GM12878 (cell line): ENCODE data around the gene KIF17. TPM values are rescaled to one million over a fixed set of nuclear protein-coding genes. Genes with fewer than 3 reads are reported as not detected.

Source experiments
- ATAC-seq: fragments of 200-7000 bp; cut with Tn5 transposase; 3 replicates; pipeline ENCODE4 v1.9.1; 2020; ENCODE audit warnings: mild to moderate bottlenecking, moderate library complexity
- BruUV-seq: library from RNA; stranded (reverse); fragments of 400-500 nt; replicated peaks from 2 replicates; lab custom pipeline; 2021; lab: Mats Ljungman, UMichigan
- CTCF ChIA-PET: fragments of 300-600 bp; sonication (Branson Sonifier 250); formaldehyde crosslinking; extraction: SDS; loops from one replicate; lab custom pipeline; 2021; ENCODE audit warnings: inconsistent platforms; lab: Yijun Ruan, JAX
- POLR2A ChIA-PET: fragments of 350-600 bp; formaldehyde crosslinking; extraction: SDS; loops from one replicate; lab custom pipeline; 2021; ENCODE audit warnings: inconsistent platforms; lab: Charles Lee
- RAD21 ChIA-PET: fragments of 300-600 bp; sonication (Branson Sonifier 250); formaldehyde crosslinking; loops from one replicate; lab custom pipeline; 2023; ENCODE audit warnings: antibody characterized with exemption; ENCODE audit not compliant: unreplicated experiment; lab: Charles Lee
- SMC1A ChIA-PET: fragments of 300-600 bp; sonication (Branson Sonifier 250); formaldehyde crosslinking; loops from one replicate; lab custom pipeline; 2023; ENCODE audit not compliant: unreplicated experiment, uncharacterized antibody; lab: Charles Lee
- DNase-seq: peaks from one replicate; pipeline ENCODE4 v3.0.0-alpha.2; 2011; ENCODE audit warnings: low read depth, low spot score
- FAIRE-seq: peaks from 3 replicates; lab custom pipeline; 2011; peaks lifted over from hg19 to GRCh38; lab: Jason Lieb, UNC
- H2AFZ ChIP-seq: 2 replicates; pipeline ENCODE4 v1.6.0; 2011; ENCODE audit warnings: low read depth, low read length, control low read depth; ENCODE audit not compliant: control insufficient read depth
- H3K27ac ChIP-seq: 2 replicates; pipeline ENCODE4 v1.5.1; 2011; ENCODE audit warnings: control low read depth; ENCODE audit not compliant: control insufficient read depth, insufficient read depth
- H3K27me3 ChIP-seq, 2 experiments: replicated peaks in 1 of 2; 2 replicates each; pipeline versions ENCODE4 v1.6.0 to v1.6.1; 2011; ENCODE audit warnings: low read length in 1 of 2; ENCODE audit not compliant: control insufficient read depth in 2 of 2, insufficient read depth in 2 of 2
- H3K36me3 ChIP-seq, 2 experiments: 2 replicates each; pipeline ENCODE4 v1.5.1; 2011; ENCODE audit warnings: low read length in 1 of 2; ENCODE audit not compliant: control insufficient read depth in 2 of 2, insufficient read depth in 2 of 2
- H3K4me1 ChIP-seq: 2 replicates; pipeline ENCODE4 v1.6.1; 2011; ENCODE audit warnings: mild to moderate bottlenecking, low read length, moderate library complexity, mixed read lengths; ENCODE audit not compliant: control insufficient read depth, insufficient read depth
- H3K4me2 ChIP-seq: 2 replicates; pipeline ENCODE4 v1.6.0; 2011; ENCODE audit warnings: control low read depth; ENCODE audit not compliant: control insufficient read depth, insufficient read depth
- H3K4me3 ChIP-seq: fragments of 200-600 bp; sonication (generic); 2 replicates; pipeline ENCODE4 v1.5.1; 2016
- H3K79me2 ChIP-seq: 2 replicates; pipeline ENCODE4 v1.6.0; 2011; ENCODE audit warnings: low read length; ENCODE audit not compliant: control insufficient read depth, insufficient read depth
- H3K9ac ChIP-seq: 2 replicates; pipeline ENCODE4 v1.8.0; 2011; ENCODE audit warnings: low read length, control low read depth, mixed read lengths; ENCODE audit not compliant: control insufficient read depth, insufficient read depth
- H3K9me3 ChIP-seq: replicated peaks from 3 replicates; pipeline ENCODE4 v1.5.1; 2011; ENCODE audit warnings: mild to moderate bottlenecking, low read length; ENCODE audit not compliant: control insufficient read depth, insufficient read depth
- H4K20me1 ChIP-seq: 2 replicates; pipeline ENCODE4 v1.6.0; 2011; ENCODE audit not compliant: control insufficient read depth, insufficient read depth
- BHLHE40 ChIP-seq, 2 experiments: fragments of 450-650 bp in 1 of 2; IDR thresholded peaks; 2 replicates each; pipeline ENCODE4 v1.6.1; 2011 to 2017; ENCODE audit warnings: low read depth in 2 of 2, borderline replicate concordance in 1 of 2, improper control_type of control experiment in 1 of 2, low read length in 1 of 2, mild to moderate bottlenecking in 1 of 2
- EP300 ChIP-seq, 2 experiments: fragments of 150-350 bp in 1 of 2; IDR thresholded peaks; 2 replicates each; pipeline ENCODE4 v1.6.1; 2011 to 2012; ENCODE audit warnings: low read depth in 2 of 2, low read length in 2 of 2, borderline replicate concordance in 1 of 2, improper control_type of control experiment in 1 of 2, inconsistent platforms in 1 of 2; ENCODE audit not compliant: control insufficient read depth in 1 of 2
- FOXK2 ChIP-seq: fragments of 450-650 bp; IDR thresholded peaks from 2 replicates; pipeline ENCODE4 v1.6.1; 2017; ENCODE audit warnings: mild to moderate bottlenecking, moderate library complexity
- HDAC6 ChIP-seq: fragments of 200-600 bp; sonication (generic); IDR thresholded peaks from one replicate; pipeline ENCODE4 v1.8.0; 2017; ENCODE audit warnings: antibody characterized with exemption; ENCODE audit not compliant: unreplicated experiment
- NRF1 ChIP-seq: conservative IDR thresholded peaks from 2 replicates; pipeline ENCODE4 v1.6.1; 2011; ENCODE audit warnings: mild to moderate bottlenecking, low read depth, low read length, improper control_type of control experiment
- WGBS: methylation state at CpG from one replicate; pipeline ENCODE4 v1.1.6; 2016; ENCODE audit warnings: low lambda C conversion rate; ENCODE audit not compliant: insufficient replicate concordance, insufficient coverage; ENCODE audit errors: missing lambda C conversion rate; 5-methylcytosine and 5-hydroxymethylcytosine counted together
- in situ Hi-C: fragments of 300-500 bp; cut with MboI; formaldehyde crosslinking; loops from 9 replicates; pipeline ENCODE4 v1.14.3; 2018; ENCODE audit warnings: mixed read lengths
- intact Hi-C: fragments of 100-400 bp; cut with micrococcal nuclease; formaldehyde crosslinking; loops from one replicate; pipeline ENCODE4 v1.14.2; 2022; ENCODE audit not compliant: unreplicated experiment
- polyA plus RNA-seq, 11 experiments: library from polyadenylated mRNA; depleted of rRNA in 4 of 11; unstranded in 6 of 11; stranded (reverse) in 5 of 11; fragments of >200 nt; fragmentation: Nextera tagmentation in 4 of 11; fragmentation: Illumina TruSeq in 1 of 11; extraction: Ambion mirVana in 4 of 11; extraction: Trizol in 1 of 11; gene quantifications; 1 replicate in 1 of 11; 2 replicates in 10 of 11; pipeline versions ENCODE4 v1.2.1 to v1.2.3, GENCODE V29; 2011 to 2016; ENCODE audit warnings: inconsistent platforms in 2 of 11, missing spikeins in 2 of 11, low read depth in 1 of 11
- total RNA-seq, 4 experiments: library from RNA; depleted of rRNA in 3 of 4; stranded (reverse); fragments of >200 nt in 3 of 4; fragmentation: Illumina TruSeq in 1 of 4; extraction: Trizol in 1 of 4; gene quantifications; 2 replicates each; pipeline versions ENCODE4 v1.2.1 to v1.2.3, GENCODE V29; 2013 to 2021
- TF ChIP-seq, protein P1 (sequence below): fragments of 450-650 bp; IDR thresholded peaks from 2 replicates; pipeline ENCODE4 v1.6.1; 2017; ENCODE audit warnings: mild to moderate bottlenecking, low read depth, inconsistent platforms; ENCODE audit not compliant: poor library complexity, severe bottlenecking
- TF ChIP-seq, protein P2 (sequence below): fragments of 450-650 bp; IDR thresholded peaks from 2 replicates; pipeline ENCODE4 v1.6.1; 2017; ENCODE audit warnings: borderline replicate concordance

The KIF17 gene
- total and polyA plus RNA-seq, 10 of the 15 experiments (the other 5 are each of a cell fraction or from before 2014, with no cell fraction given) = 0.01 to 0.10 (median 0.03) TPM; not detected in 7

DNA sequence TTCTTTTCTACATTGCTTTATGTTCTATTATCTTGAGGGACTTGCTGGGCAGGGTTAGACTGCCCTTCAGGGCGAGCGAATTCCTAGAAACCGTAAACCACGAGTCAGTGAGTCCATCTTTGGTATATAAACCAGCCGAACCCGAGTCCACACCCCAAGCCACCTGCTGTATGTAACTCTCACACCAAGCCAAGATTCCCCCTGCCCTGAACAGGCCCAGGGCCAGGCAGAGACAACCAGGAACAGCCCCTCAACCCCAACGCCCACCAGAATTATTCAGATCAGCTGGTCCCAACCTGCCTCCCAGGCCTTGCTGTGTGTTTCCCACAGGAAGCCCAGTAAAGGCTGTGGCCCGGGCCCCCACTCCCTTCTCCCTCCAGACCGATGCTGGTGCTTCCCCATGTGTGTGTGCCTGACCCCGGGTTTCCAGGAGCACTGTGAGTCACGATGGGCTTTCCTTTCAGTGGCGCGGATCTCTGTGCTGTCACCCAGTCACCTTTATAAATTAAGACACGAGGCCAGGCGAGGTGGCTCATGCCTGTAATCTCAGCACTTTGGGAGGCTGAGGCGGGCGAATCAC lies 17.1 kb downstream of the KIF17 start:
- SMC1A ChIA-PET = interaction anchor here (1.0 kb wide), 1 partner anchor 495 kb away, joined by 4 read pairs; no protein-coding TSS in a partner anchor
- 35% methylated on average over 17 of the region's 17 CpGs for WGBS

More for the DNA sequence above, 17.1 kb downstream of the KIF17 start:
- Histone ChIP-seq H3K9me3 (no peaks in the 10 kb centered on the region), H3K4me3 (no peak overlapping the region), H3K9ac (no peak overlapping the region), H3K27ac (no peak overlapping the region), H3K79me2 (no peaks in the 10 kb centered on the region), H3K36me3 (no peaks in the 10 kb centered on the region), H4K20me1 (no peaks in the 10 kb centered on the region), H3K4me1 (peaks cover 6% of the 10 kb centered on the region), H2AFZ (no peak overlapping the region), H3K27me3 (no peaks in the 10 kb centered on the region), H3K4me2 (no peak overlapping the region)
- ChIA-PET CTCF (interaction anchor here (1.1 to 1.7 kb wide), 2 partner anchors 494 to 495 kb away, joined by 3 to 8 read pairs; no protein-coding TSS in a partner anchor), POLR2A (no interaction called here), RAD21 (interaction anchor here (0.9 kb wide), 1 partner anchor 494 kb away, joined by 3 read pairs; no protein-coding TSS in a partner anchor)
- no peak for TF ChIP-seq EP300 (IDR thresholded peaks at IDR 0.05; ENCODE audit: borderline replicate concordance in 1 of 2, control insufficient read depth in 1 of 2, low read depth in 2 of 2, low read length in 2 of 2)
- TF ChIP-seq, protein P1, sequence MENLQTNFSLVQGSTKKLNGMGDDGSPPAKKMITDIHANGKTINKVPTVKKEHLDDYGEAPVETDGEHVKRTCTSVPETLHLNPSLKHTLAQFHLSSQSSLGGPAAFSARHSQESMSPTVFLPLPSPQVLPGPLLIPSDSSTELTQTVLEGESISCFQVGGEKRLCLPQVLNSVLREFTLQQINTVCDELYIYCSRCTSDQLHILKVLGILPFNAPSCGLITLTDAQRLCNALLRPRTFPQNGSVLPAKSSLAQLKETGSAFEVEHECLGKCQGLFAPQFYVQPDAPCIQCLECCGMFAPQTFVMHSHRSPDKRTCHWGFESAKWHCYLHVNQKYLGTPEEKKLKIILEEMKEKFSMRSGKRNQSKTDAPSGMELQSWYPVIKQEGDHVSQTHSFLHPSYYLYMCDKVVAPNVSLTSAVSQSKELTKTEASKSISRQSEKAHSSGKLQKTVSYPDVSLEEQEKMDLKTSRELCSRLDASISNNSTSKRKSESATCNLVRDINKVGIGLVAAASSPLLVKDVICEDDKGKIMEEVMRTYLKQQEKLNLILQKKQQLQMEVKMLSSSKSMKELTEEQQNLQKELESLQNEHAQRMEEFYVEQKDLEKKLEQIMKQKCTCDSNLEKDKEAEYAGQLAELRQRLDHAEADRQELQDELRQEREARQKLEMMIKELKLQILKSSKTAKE = no peak
- no peak for TF ChIP-seq BHLHE40 (IDR thresholded peaks at IDR 0.05; ENCODE audit: borderline replicate concordance in 1 of 2, low read depth in 2 of 2, low read length in 1 of 2)
- TF ChIP-seq HDAC6 = no peak
- TF ChIP-seq FOXK2 = no peak
- no peak for TF ChIP-seq NRF1
- TF ChIP-seq, protein P2, sequence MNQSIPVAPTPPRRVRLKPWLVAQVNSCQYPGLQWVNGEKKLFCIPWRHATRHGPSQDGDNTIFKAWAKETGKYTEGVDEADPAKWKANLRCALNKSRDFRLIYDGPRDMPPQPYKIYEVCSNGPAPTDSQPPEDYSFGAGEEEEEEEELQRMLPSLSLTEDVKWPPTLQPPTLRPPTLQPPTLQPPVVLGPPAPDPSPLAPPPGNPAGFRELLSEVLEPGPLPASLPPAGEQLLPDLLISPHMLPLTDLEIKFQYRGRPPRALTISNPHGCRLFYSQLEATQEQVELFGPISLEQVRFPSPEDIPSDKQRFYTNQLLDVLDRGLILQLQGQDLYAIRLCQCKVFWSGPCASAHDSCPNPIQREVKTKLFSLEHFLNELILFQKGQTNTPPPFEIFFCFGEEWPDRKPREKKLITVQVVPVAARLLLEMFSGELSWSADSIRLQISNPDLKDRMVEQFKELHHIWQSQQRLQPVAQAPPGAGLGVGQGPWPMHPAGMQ = no peak
- in situ Hi-C loops (no loop called here), intact Hi-C loops (no loop called here)
- no peak for ATAC-seq
- DNase-seq = no peak
- BruUV-seq = no TSS peak
- no peak for FAIRE-seq
